ENCODE measurements around the gene DCTN4.
"Not testable (repeated sequence)": the region's sequence is repeated elsewhere in the genome, so short reads cannot be mapped to it uniquely, and the experiment has no call there.

DCTN4 gene

GRCh38 chr5:150758531-150759333 lies at the start of gene DCTN4:
DCTN4 (minus strand) TSS chr5:150759017; CDS start chr5:150758993, 24 bp downstream.
- DNase-seq, result peak; percentile 99

GRCh38 chr5:150804388-150804787 lies 45.6 kb upstream of the DCTN4 start:
- DNase-seq, result no peak

GRCh38 chr5:150801117-150801927 lies 42.5 kb upstream of the DCTN4 start:
- DNase-seq, result peak; percentile 59

- DNase-seq, result no peak
Observed at GRCh38 chr5:150797384-150797783, 38.6 kb upstream of the DCTN4 start.

- DNase-seq, result no peak
Observed at GRCh38 chr5:150794927-150795326, 36.1 kb upstream of the DCTN4 start.

GRCh38 chr5:150793423-150793888 lies 34.6 kb upstream of the DCTN4 start:
- DNase-seq, result not testable (repeated sequence)

- DNase-seq, result no peak
Observed at GRCh38 chr5:150791536-150791935, 32.7 kb upstream of the DCTN4 start.

GRCh38 chr5:150789943-150790611 lies 31.3 kb upstream of the DCTN4 start:
- DNase-seq, result peak; percentile 98

- DNase-seq, result no peak
Observed at GRCh38 chr5:150789450-150789849, 30.6 kb upstream of the DCTN4 start.

GRCh38 chr5:150788977-150789376 lies 30.2 kb upstream of the DCTN4 start:
- no peak for DNase-seq

- DNase-seq, result no peak
Observed at GRCh38 chr5:150787656-150788055, 28.8 kb upstream of the DCTN4 start.

- DNase-seq, result no peak
Observed at GRCh38 chr5:150786876-150787275, 28.1 kb upstream of the DCTN4 start.

GRCh38 chr5:150785950-150786349 lies 27.1 kb upstream of the DCTN4 start:
- no peak for DNase-seq

- no peak for DNase-seq
Observed at GRCh38 chr5:150783422-150783928, 24.7 kb upstream of the DCTN4 start.

GRCh38 chr5:150782850-150783249 lies 24.0 kb upstream of the DCTN4 start:
- DNase-seq, result no peak

GRCh38 chr5:150781706-150782614 lies 23.1 kb upstream of the DCTN4 start:
- DNase-seq, result no peak

- DNase-seq, result no peak
Observed at GRCh38 chr5:150780816-150781221, 22.0 kb upstream of the DCTN4 start.

- no peak for DNase-seq
Observed at GRCh38 chr5:150780187-150780692, 21.4 kb upstream of the DCTN4 start.

- no peak for DNase-seq
Observed at GRCh38 chr5:150779397-150780186, 20.8 kb upstream of the DCTN4 start.

- peak; percentile 53 for DNase-seq
Observed at GRCh38 chr5:150778517-150779396, 19.9 kb upstream of the DCTN4 start, which contains the start of gene SMIM3. SMIM3 (plus strand) TSS chr5:150778757; CDS start chr5:150795441, 16,684 bp downstream.
